RCC 7860 (cell line): ENCODE measurements around the gene SEMA3G.

Source experiments
- DNase-seq: peaks from one replicate; pipeline ENCODE4 v3.0.0-alpha.2; 2015; ENCODE audit warnings: low spot score
- FAIRE-seq: peaks from 2 replicates; lab custom pipeline; 2012; peaks lifted over from hg19 to GRCh38; lab: Jason Lieb, UNC

The SEMA3G gene

DNA sequence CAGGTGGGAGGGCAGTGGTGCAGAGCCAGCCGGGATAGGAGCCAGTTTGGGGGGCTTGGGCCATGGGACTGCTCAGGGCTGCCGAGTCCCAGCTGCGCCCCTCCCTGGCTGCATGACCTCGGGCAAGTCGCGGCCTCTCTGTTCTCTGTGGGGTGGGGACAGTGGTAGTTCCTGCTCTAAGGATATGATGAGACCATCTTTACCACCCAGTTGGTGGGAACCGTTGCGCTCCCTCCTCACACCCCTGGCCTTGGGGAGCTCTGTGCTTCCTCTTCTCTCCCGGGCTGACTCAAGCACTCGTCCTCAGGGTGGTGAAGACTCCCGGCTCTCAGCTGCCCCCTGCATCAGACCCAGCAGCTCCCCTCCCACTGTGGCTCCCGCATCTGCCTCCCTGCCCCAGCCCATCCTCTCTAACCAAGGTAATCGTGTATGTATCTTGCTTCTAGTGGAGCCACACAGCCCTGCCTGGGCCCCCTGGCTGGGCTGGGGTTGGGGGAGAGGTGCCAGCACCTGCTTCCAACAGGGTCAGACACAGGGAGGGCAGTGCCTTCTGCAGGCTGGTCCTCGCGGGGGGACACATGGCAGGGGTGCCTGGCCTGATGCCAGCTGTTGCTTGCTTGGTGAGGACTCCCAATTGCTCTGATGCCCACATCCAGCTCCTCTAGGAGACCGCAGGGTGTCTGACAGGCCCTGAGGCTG lies 35.1 kb upstream of the SEMA3G start:
- FAIRE-seq, result no peak
- no peak for DNase-seq

DNA sequence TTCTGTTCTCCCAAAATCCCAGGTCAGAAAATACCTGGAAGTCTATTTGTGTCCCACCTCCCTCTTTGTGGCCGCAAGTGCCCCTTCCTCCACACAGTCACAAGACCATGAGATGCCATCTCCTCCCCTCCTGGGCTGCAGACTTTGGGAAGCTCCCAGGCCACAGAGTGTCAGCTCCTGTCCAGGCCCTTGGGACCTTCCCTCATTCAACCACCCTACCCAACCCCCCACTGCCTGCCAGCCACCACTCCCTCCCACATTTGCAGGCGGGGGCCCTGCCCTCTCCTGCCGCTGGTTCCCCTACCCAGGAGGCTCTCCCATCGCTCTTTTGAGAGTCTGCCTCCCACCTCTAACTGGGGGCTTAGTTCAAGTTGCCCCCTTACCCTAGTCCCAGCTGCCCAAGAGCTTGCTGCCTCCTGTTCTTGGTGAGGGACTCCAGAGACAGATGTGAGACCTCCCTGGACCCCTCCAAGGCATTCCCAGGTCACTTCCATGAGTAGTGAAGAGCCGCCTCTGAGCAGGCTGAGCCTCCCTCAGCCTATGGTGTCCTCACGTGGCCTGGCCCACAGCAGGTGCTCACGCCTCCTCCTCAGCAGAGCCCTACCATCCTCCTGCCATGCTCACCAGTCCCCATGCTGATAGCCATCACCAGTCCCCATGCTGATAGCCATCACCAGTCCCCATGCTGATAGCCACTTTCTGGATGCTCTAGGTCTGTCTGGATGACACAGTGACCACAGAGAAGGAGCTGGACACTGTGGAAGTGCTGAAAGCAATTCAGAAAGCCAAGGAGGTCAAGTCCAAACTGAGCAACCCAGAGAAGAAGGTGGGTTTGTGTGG lies 34.4 kb upstream of the SEMA3G start:
- FAIRE-seq (no peak), DNase-seq (no peak)

DNA sequence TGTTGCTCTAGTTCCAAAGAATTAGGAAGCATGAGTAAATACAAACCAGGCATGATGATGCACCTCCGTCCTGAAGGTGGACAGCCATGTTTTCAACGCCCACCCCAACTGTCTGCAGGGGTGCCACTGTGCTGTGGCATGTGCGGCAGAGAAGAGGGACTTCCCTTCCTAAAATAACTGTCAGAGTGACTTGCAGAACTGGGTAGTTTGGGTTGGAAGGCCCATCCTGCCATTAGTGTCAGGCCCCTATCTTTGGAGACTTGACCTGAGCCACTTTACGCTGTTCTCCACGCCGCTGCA lies 32.8 kb upstream of the SEMA3G start:
- DNase-seq (no peak), FAIRE-seq (no peak)

DNA sequence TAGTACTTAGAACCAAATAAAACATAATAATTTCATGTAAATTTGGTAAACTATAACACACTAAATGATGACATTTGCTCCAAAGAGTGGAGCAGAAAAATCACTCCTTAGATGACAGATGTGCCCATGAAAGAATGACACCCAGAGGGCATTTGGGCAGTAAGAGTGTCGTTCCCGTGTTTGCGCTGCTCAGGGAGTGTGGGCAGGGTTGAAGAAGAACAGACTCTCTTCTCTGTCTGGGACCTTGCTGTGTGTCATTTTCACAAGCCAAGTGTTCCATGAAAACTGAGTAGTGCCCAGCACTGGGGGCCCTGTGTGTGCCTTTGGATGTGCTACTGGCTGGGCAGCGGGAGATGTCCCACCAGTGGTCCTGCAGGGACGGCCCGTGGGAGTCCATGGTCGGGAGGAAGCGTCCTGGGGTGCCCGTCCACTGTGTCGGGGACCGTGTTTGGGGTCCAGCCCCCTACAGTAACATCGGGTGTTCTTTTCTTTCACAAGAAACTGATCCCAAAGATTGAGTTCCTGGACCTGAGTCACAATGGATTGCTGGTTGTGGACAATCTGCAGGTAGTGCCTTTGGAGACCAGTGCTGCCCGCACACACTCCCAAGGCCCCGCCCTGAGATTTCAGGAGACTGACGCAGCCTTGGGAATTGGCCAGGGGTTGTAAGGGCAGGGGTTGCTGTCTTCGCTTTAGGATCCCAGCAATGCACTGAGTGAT lies 32.3 kb upstream of the SEMA3G start:
- no peak for FAIRE-seq

DNA sequence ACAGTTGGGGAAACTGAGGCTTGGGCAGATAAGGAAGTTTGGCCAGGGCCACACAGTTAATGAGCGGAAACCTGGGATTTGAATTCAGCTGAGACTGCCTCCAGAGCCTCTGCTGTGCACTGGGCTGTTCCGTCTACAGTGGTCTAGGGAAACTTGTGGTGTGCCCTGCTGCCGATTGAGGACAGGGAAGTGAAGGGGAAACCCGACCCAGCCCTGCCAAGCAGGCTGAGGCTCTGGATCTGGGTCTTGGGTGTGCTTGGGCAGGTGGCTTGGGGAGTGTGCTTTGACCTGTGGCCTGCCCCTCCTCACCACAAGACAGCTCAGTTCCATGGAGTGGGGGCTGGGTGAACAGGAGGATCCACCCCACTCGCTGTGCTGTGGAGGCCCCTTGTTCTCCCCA lies 28.1 kb upstream of the SEMA3G start:
- no peak for FAIRE-seq
- no peak for DNase-seq

More for the DNA sequence above, 32.3 kb upstream of the SEMA3G start:
- DNase-seq, result no peak

DNA sequence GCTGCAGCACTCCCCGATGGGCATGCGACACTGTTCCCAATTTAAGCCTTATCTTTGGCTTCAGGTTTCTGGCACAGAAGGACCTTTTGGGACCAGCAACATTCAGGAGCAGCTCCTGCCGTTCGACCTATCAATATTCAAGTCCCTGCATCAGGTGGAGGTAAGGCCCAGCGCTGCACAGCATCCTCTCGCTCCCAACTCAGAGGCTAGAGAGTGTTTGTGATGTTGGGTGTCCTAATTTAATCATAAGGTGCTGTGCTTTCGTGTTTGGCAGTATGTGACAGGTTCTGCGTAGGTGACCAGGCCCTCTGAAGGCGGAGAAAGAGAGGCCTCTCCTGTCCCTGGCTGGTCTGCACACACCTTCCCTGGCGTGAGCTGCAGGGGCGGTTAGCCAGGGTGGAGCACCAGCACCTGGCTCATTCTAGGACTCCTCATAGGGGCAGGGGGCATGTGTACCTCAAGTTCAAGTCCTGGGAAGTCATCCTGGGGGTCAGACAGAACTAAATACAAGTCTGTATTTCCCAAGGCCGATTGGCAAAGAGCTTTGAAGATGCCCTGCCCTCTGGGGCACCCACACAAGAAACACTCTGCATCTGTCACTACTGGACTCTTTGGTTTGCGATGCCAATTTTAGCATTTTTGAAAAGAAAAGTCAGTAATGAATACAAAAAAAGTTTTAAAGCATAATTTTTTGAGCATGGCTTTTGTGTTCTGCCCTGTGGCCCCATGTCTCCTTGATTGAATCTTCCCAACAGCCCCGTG lies 27.5 kb upstream of the SEMA3G start:
- FAIRE-seq (no peak), DNase-seq (no peak)

DNA sequence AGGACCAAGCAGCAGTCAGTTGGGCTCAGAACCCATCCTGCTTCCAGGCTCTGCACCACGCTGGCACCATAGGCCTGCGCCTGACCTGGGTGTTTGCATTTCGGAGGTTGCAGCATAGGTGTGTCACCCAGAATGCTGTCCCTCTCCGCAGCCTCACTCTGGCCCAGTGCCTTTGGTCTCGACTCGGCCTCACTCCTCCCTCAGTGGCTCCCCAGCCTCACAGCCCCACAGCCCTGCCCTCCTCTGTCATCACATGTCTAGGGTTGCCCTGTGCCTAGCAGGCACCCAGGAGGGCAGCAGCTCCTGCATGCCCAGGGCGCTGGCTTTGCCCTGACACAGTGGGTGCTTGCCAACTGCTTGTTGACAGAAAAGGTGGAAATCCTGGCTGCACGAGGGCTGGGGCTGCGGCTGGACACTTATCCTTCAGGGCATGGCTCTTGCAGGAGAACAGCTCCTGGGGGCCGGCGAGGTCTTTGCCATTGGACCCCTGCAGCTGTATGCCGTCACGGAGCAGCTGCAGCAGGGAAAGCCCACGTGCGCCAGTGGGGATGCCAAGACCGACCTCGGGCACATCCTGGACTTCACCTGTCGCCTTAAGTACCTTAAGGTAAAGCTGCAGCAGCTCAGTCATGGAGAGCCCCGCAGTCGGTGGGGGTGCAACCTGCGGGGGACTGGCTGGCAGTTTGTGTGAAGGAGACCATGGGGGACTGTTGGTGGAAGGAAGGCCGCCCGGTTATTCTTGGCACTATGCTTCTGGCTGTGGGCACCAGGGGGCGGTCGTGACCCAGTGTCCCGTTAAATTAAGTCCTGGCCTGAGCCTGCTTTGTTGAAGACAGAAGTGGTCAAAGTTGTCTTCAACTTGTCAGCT lies 26.7 kb upstream of the SEMA3G start:
- peak; percentile 8 for DNase-seq

DNA sequence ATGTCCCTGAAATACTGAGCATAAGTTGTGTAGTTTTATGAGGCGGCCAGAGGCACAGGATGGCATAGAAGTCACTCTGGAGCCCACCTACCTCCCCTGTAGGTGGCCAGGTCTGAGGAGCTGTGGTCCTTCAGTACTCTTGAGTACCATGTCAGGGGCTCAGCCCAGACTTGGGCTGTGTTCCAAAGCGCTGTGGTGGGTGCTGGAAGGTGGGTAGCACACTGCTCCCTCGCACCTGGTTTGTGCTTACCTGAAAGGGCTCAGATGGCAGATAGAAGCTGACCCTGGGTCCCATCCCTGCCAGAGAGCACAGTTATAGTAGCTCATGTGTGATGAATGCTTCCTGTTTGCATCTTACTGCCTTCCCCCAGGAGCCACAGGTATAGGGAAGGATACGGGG lies 26.0 kb upstream of the SEMA3G start:
- DNase-seq (no peak), FAIRE-seq (no peak)

More for the DNA sequence above, 26.7 kb upstream of the SEMA3G start:
- FAIRE-seq, result no peak

DNA sequence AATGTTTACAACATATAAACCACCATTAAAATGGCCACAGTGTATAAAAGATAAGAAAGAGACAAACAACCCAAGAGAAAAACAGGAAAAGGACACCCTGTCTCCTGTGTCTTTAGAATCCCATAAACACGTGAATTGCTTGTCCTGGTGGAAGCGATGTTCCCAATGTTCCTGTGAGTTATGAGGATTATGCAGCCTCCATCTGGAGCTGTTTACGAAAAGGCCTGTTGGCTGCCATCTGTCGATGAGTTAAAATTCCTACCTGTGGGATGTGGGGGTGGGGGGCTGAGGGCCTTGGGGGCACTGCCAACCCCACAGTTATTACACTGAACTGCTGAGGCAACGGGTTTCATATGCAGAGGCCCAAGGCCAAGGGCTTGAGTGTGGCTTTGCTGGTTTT lies 24.1 kb upstream of the SEMA3G start:
- FAIRE-seq, result no peak
- no peak for DNase-seq

DNA sequence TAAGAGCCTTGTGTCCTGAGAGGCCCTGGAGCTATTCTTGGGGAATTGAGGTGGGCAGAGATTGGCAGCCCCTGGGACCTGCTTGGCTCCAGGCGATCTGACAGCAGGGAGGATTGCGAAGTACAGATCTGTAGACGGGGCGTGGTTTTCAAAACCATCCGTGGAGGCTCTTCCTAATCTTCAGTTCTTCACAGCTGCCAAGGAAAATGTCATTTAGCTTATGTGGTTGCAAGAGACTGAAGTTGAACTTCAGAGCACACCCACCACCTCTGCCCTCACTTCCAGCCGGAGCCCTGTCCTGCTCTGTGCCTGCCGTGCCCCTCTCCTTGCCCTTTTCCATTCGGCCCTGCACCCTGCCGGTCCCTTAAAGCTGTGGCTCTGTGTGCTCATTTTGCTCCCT lies 23.4 kb upstream of the SEMA3G start:
- FAIRE-seq, result no peak

DNA sequence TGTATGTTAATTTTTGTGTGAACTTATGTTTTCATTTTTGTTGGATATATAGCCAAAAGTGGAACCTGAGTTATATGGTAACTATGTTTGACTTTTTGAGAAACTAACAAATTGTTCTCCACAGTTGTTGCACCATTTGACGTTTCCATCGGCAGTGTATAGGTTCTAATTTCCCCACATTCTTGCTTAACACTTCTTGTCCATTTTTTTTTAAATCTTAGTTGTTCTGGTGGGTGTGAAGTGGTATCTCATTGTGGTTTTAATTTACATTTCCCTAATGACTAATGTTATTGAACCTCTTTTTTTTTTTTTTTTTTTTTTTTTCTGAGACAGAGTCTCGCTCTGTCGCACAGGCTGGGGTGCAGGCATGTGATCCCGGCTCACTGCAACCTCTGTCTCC lies 18.5 kb upstream of the SEMA3G start:
- FAIRE-seq (no peak), DNase-seq (no peak)

More for the DNA sequence above, 23.4 kb upstream of the SEMA3G start:
- DNase-seq, result no peak

DNA sequence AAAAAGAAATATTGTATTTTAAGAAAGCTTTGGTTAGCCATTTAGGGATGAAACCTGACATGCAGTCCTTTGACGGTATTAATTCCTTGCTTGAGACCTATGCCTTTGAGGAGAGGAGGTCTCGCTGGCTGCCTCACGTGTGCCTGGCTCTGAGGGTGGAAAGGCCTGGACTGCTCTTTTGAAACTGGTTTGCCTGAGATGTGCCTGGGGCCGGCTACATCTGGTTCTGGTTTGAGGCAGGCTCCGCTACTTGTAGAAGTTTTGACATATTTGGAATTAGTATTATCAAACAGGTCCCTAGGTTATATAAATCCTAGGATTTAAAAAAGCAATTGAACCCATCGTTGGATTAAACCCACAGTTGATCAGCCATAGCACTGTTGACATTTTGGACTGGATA lies 17.0 kb upstream of the SEMA3G start:
- DNase-seq, result no peak
- no peak for FAIRE-seq

DNA sequence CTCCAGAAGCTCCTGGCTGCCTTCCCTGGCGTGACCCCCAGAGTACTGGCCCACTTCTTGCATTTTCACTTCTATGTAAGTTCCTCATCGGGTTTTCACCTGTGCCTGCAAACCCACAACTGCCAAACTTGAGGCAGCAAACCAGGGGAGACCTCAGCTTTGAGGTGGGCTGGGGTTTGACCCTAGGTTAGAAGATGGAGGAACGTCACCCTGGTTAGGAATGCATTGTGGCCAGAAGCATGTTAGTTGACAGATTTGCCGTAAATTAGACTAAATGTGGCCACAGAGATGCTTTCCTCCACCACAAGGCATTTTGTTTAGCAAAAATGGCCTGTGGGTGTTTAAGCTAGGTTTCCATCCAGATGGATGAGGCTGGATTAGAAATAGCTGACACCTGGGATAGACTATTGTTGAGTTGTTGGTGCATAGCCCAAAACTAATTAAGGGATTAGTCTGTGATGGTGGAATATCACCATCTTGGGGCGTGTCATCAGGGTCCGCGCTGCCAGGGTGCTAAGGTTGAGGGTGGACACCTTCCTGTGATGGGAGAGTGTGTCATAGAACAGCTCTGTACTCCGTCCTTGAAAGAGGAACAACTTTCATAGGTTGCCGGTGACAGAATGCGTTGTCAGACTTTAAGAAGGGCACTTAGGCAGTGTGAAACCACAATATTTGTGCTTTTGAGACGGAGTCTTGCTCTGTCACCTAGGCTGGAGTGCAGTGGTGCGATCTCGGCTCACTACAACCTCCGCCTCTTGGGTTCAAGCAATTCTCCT lies 14.1 kb upstream of the SEMA3G start:
- no peak for DNase-seq
- no peak for FAIRE-seq

DNA sequence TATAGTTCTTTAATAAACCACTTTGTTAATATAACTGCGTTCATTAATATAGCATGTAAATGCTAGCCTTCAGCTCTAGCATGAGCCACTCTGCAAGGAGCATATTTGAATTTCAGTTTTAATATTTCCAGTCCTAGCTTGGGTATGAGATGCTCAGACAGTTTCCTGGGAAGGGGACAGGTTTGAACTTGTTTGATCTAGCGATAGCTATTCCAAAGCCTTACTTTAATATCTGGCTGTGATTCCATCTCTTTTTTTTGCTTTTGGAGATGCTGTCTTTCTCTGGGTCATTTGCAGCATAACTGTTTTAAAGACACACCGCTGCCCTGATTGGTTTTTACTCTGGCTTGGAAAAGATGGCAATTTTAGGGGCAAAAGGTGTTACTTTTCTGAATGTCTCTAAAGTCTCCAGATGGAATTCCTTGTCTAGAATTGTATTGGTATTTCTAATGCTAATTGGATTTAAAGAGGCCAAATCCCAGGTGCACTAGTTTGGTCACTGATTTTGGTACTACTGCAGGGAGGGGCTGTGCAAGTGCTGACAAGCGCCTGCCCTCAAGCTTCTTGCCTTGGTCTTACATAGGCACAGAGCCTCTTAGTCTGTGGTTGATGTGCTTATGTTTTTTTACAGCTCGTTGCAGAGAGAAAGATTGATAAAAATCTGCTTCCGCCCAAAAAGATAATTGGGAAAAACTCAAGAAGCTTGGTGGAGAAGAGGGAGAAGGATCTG lies 13.3 kb upstream of the SEMA3G start:
- FAIRE-seq (no peak), DNase-seq (no peak)

DNA sequence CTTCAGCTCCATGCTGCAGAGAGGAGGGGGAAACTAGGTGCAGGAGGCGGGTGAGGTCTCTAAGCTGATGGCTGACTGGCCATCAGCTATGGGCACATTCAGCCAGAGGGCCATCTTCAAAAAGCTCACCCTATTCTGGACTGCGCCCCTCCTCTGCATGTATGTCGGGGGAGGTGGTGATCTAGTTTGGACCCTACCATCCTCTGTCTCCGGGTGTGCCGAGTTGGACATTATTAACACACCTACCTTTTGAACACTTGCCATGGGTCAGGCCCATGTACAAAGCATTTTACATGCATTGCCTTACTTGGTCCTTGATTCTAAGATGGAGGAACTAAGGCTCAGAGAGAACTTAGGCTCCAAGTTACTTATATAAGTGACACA lies 11.9 kb upstream of the SEMA3G start:
- no peak for FAIRE-seq
- no peak for DNase-seq

DNA sequence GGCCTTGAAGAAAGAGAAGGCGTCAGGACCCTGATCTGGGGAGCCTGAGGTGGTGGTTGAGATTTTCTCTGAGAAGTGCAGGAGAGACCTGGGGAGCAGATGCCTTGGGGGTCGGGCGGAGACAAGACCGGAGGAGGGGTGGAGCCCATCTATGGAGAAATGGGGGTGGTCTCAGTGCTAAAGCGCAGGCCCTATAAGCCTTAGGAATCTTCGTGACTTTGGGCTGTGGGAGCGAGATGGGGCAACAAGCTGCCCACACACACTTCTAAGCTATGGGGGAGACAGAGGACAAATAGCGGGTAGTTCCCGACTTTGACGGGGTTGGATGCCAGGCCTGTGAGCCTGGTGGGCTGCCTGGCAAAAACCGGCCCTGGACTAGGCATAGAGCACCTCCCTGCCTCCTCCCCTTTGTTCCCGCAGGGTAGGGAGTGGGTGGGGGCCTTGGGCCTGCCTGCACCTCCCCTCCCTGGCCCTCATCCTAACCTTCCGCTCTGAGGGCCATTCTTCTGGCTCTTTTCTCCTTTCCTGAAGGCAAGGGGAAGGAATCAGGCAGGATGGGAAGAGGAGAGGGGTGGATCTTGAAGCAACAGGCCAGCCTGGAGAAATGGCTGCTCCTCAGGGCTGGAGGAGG lies 11.4 kb upstream of the SEMA3G start:
- DNase-seq (no peak), FAIRE-seq (no peak)

DNA sequence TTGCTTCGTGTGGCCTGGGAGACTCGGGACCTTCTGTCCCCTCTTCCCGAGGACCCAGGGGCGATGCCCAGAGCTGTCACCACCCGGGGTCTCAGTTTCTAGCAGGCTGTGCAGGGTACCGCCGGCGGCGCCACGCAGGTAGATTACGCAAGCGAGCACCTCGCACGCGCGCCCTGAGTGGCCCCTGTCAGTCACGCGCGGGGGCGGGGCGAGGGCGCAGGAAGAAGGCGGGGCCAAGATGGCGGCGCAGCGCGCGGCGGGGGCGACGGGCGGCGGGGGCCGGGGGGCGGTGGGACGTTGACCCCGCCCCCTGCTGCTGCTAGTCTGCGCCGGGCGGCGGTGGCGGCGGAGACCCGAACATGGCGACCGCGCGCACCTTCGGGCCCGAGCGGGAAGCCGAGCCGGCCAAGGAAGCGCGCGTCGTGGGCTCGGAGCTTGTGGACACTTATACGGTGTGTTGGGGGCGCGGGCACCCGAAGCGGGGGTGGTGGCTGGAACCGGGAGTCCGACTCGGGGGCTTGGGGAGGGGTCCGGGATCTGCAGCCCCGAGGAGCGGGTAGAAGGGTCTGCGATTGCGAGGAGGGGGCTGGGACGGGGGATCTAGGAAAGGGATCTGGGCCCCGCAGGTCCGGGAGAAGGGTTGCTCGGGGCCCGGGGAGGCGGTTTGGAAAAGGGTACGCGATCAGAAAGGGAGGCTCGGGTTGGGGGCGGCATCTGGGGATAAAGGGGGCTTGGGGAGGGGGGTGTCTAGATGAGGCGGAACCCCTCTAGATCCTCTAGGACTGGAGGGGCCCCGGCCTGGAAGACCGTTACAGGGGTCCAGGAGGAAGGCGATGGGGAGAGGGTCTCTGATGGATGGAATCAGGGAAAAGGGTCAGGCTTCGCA lies 10.6 kb upstream of the SEMA3G start, which contains the start of gene NISCH:
Gene NISCH (plus strand): TSS at position 322 of the 886 bp plus-strand sequence. CDS start 38 bp downstream, at position 360.
- FAIRE-seq, result no peak

More for the DNA sequence above, 10.6 kb upstream of the SEMA3G start, which contains the start of gene NISCH:
- peak; percentile 57 for DNase-seq
